Brain microvascular endothelial cell (primary cell): Measurements from ENCODE around the gene XRCC4.

Experiments used
- DNase-seq: peaks from one replicate; pipeline ENCODE4 v3.0.0-alpha.2; 2020
- H3K27ac ChIP-seq: fragments of 250-450 bp; sonication (Bioruptor Pico); 2 replicates; pipeline ENCODE4 v1.5.1; 2020; ENCODE audit warnings: mild to moderate bottlenecking, moderate library complexity
- H3K27me3 ChIP-seq: fragments of 250-450 bp; sonication (Bioruptor Pico); replicated peaks from 2 replicates; pipeline ENCODE4 v1.5.1; 2020; ENCODE audit warnings: mild to moderate bottlenecking
- H3K36me3 ChIP-seq: fragments of 250-450 bp; sonication (Bioruptor Pico); replicated peaks from 2 replicates; pipeline ENCODE4 v1.5.1; 2020; ENCODE audit warnings: mild to moderate bottlenecking
- H3K4me3 ChIP-seq: 2 replicates; pipeline ENCODE4 v1.5.1; 2011; ENCODE audit warnings: low read depth, mild to moderate bottlenecking, control low read depth, low read length, moderate library complexity
- CTCF ChIP-seq: IDR thresholded peaks from 2 replicates; pipeline ENCODE4 v1.5.1; 2011; ENCODE audit warnings: low read depth, mild to moderate bottlenecking, moderate library complexity, low read length, control low read depth, inconsistent platforms; ENCODE audit errors: missing control alignments
- in situ Hi-C: cut with HindIII; loops from 2 replicates; pipeline ENCODE4 v1.10.0; 2017; ENCODE audit warnings: low sequenced_read_pairs, low pct_ligation_motif_present

Gene XRCC4

DNA sequence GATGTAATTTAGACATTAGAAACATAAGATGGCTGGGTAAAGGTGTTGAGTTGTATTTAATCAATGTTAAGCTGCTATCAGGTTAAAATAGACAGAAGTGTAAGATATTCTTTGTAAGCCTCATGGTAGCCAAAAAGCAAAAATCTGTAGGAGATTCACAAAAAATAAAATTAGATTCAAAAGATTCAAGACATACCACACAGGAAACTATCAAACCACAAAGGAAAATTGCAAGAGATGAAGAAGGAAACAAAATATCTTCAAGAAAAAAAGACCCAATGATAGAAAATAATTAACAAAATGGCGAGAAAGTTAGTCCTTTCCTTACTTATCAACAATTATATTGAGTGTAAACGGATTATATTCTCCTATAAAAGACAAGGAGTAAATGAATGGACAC lies 15.3 kb downstream of the XRCC4 start:
- DNase-seq: no peak
- no peak overlapping the region for H3K27ac ChIP-seq
- H3K36me3 ChIP-seq: no peaks in the 10 kb centered on the region
- H3K4me3 ChIP-seq: no peak overlapping the region
- no peaks in the 10 kb centered on the region for H3K27me3 ChIP-seq
- TF ChIP-seq CTCF: no peak
- in situ Hi-C loops: no loop called here

GRCh38 chr5:83093692-83094091 lies 16.3 kb downstream of the XRCC4 start:
- no peak for DNase-seq
- no peak overlapping the region for H3K27ac ChIP-seq
- no peak overlapping the region for H3K4me3 ChIP-seq
- TF ChIP-seq CTCF: no peak
- H3K27me3 ChIP-seq: no peaks in the 10 kb centered on the region
- in situ Hi-C loops: no loop called here
- no peaks in the 10 kb centered on the region for H3K36me3 ChIP-seq

DNA sequence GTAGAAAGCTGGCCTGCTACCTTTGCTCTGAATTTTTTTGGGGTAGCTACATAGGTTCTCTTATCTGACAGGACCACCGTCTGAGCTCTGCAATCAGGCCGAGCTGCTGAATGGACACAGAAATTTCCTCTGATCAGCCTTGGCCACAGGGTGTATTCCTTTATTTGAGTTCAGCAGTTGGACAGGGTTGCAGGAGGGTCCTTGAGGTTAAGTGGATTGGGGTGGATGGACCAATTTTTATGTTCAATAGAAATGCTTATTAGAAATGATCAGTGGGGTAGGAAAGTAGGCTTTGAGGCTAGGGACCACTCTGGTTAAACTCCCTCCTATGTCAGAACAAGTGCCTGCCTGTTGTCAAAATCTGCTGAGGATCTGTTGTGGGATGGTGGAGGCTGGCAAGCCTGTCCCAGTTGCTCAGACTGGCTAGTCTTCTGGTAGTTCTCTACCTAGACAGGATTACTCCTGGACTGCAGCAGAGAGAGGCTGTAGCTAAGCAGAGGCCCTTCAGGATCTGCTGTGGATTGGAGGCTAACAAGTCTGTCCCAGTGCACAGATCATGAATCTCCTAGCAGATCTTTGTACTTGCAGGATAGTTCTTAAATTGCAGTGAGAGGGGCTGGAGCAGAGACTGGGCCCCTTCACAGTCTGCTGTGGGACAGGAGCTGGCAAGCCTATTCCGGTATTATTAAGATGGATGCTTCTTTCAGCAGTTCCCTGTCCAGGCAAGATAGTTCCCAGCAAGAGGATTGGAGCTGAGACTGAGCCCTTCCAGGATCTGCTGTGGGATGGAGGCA lies 18.0 kb downstream of the XRCC4 start:
- Histone ChIP-seq H3K4me3 (no peak overlapping the region), H3K27me3 (no peaks in the 10 kb centered on the region), H3K27ac (no peak overlapping the region), H3K36me3 (no peaks in the 10 kb centered on the region)
- in situ Hi-C loops: no loop called here
- TF ChIP-seq CTCF: no peak
- DNase-seq: no peak

- TF ChIP-seq CTCF: peak; percentile 5
- in situ Hi-C loops: no loop called here
- H3K36me3 ChIP-seq: no peaks in the 10 kb centered on the region
- H3K27me3 ChIP-seq: no peaks in the 10 kb centered on the region
- H3K4me3 ChIP-seq: no peak overlapping the region
- H3K27ac ChIP-seq: peak overlapping the region; percentile 32
- peak; percentile 81 for DNase-seq
These were observed 18.7 kb downstream of the XRCC4 start for GRCh38 chr5:83095957-83096539.

- peak; percentile 18 for DNase-seq
- no peaks in the 10 kb centered on the region for H3K36me3 ChIP-seq
- in situ Hi-C loops: no loop called here
- no peaks in the 10 kb centered on the region for H3K27me3 ChIP-seq
- peak overlapping the region; percentile 32 for H3K27ac ChIP-seq
- no peak overlapping the region for H3K4me3 ChIP-seq
- TF ChIP-seq CTCF: no peak
These were observed 19.5 kb downstream of the XRCC4 start for GRCh38 chr5:83096660-83097339.
